IPS-18a (cell line): ENCODE measurements around the gene CYP27C1.

ENCODE experiments used
- H3K27ac ChIP-seq: one replicate; pipeline ENCODE4 v1.5.1; 2013; ENCODE audit warnings: low read length
- H3K27me3 ChIP-seq: one replicate; pipeline ENCODE4 v1.6.1; 2013; ENCODE audit warnings: mild to moderate bottlenecking, low read length; ENCODE audit not compliant: control insufficient read depth, insufficient read depth
- H3K36me3 ChIP-seq: one replicate; pipeline ENCODE4 v1.6.1; 2013; ENCODE audit warnings: low read depth, low read length; ENCODE audit not compliant: control insufficient read depth
- H3K4me1 ChIP-seq: one replicate; pipeline ENCODE4 v1.6.1; 2013; ENCODE audit warnings: low read depth, low read length; ENCODE audit not compliant: control insufficient read depth
- H3K4me3 ChIP-seq: one replicate; pipeline ENCODE4 v1.5.1; 2013; ENCODE audit warnings: low read length
- H3K9ac ChIP-seq: one replicate; pipeline ENCODE4 v1.6.1; 2013; ENCODE audit warnings: mild to moderate bottlenecking, low read length, moderate library complexity
- H3K9me3 ChIP-seq: one replicate; pipeline ENCODE4 v1.6.1; 2013; ENCODE audit warnings: low read depth, low read length; ENCODE audit not compliant: control insufficient read depth

CYP27C1 gene

GRCh38 chr2:127175751-127176354, 44.2 kb downstream of the CYP27C1 start:
- no peak overlapping the region for H3K9ac ChIP-seq
- H3K36me3 ChIP-seq, result no peaks in the 10 kb centered on the region
- no peak overlapping the region for H3K27ac ChIP-seq
- H3K4me1 ChIP-seq, result no peaks in the 10 kb centered on the region
- peaks cover 6% of the 10 kb centered on the region for H3K9me3 ChIP-seq
- H3K27me3 ChIP-seq, result no peaks in the 10 kb centered on the region
- no peak overlapping the region for H3K4me3 ChIP-seq

DNA sequence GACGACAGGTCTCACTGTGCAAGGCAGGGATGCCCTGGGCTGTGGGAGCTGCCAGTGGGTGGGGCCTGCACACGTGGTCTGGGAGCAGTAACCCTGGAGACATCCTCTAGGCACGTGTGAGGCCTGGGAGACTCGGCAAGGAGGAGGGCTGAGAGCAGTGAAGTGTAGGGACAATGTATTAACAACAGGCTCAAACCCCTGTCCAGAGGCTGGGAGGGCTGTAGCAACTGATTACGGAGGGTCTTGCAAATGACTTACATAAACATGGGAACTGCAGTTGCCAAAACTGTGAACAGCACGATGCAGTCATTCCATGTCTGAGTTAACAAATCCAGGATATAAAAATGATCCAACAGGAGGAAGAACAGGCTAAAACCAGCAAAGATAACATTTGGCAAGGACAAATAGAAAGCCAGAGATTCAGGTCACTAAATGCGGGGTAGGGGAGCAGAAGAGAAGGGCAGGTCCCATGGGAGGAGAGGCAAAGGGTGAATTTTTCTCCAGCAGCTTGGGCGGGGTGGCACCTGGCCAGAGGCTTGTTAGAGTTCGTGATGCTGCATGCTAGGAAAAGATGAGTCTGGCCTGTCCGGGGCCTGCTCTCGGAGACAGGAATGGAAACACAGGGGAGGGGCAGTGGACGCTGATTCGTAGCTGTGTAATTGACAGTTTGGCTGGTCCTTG, 44.9 kb downstream of the CYP27C1 start:
- Histone ChIP-seq H3K9me3 (peaks cover under 1% of the 10 kb centered on the region), H3K9ac (no peak overlapping the region), H3K4me1 (no peaks in the 10 kb centered on the region), H3K36me3 (no peaks in the 10 kb centered on the region), H3K27me3 (no peaks in the 10 kb centered on the region), H3K4me3 (no peak overlapping the region), H3K27ac (no peak overlapping the region)

DNA sequence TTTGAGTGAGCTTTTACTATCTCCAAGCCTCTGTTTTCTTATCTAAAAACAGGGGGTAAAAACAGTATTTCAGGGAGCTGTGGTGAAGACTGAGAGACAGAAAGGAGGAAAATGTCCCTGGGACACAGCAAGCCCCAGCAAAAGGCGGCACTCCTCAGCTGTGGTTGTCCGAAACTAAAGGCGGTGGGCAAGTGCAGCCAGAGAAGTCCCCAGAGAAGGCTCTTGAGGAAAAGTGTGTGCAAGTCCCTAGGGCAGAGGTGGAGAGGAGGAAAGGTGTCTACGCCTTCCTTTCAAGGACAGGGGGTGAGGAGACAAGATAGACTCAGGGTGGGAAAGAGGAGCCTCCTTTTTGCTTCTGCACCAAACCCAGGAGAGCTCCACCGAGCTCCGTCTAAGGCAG, 45.5 kb downstream of the CYP27C1 start:
- no peaks in the 10 kb centered on the region for H3K27me3 ChIP-seq
- H3K36me3 ChIP-seq, result no peaks in the 10 kb centered on the region
- no peaks in the 10 kb centered on the region for H3K4me1 ChIP-seq
- no peak overlapping the region for H3K9ac ChIP-seq
- no peak overlapping the region for H3K4me3 ChIP-seq
- H3K27ac ChIP-seq, result no peak overlapping the region
- no peaks in the 10 kb centered on the region for H3K9me3 ChIP-seq

GRCh38 chr2:127174136-127174535, 46.0 kb downstream of the CYP27C1 start:
- H3K9me3 ChIP-seq, result no peaks in the 10 kb centered on the region
- no peaks in the 10 kb centered on the region for H3K36me3 ChIP-seq
- H3K27ac ChIP-seq, result no peak overlapping the region
- H3K4me1 ChIP-seq, result no peaks in the 10 kb centered on the region
- no peak overlapping the region for H3K4me3 ChIP-seq
- no peaks in the 10 kb centered on the region for H3K27me3 ChIP-seq
- no peak overlapping the region for H3K9ac ChIP-seq

- no peak overlapping the region for H3K4me3 ChIP-seq
- no peaks in the 10 kb centered on the region for H3K4me1 ChIP-seq
- H3K9me3 ChIP-seq, result no peaks in the 10 kb centered on the region
- H3K27me3 ChIP-seq, result no peaks in the 10 kb centered on the region
- no peak overlapping the region for H3K9ac ChIP-seq
- H3K27ac ChIP-seq, result no peak overlapping the region
- H3K36me3 ChIP-seq, result no peaks in the 10 kb centered on the region
Observed at GRCh38 chr2:127173057-127173456, 47.0 kb downstream of the CYP27C1 start.

- Histone ChIP-seq H3K36me3 (no peaks in the 10 kb centered on the region), H3K9me3 (no peaks in the 10 kb centered on the region), H3K9ac (no peak overlapping the region), H3K27me3 (no peaks in the 10 kb centered on the region), H3K4me3 (no peak overlapping the region), H3K27ac (no peak overlapping the region), H3K4me1 (no peaks in the 10 kb centered on the region)
Observed at GRCh38 chr2:127172306-127172705, 47.8 kb downstream of the CYP27C1 start.

DNA sequence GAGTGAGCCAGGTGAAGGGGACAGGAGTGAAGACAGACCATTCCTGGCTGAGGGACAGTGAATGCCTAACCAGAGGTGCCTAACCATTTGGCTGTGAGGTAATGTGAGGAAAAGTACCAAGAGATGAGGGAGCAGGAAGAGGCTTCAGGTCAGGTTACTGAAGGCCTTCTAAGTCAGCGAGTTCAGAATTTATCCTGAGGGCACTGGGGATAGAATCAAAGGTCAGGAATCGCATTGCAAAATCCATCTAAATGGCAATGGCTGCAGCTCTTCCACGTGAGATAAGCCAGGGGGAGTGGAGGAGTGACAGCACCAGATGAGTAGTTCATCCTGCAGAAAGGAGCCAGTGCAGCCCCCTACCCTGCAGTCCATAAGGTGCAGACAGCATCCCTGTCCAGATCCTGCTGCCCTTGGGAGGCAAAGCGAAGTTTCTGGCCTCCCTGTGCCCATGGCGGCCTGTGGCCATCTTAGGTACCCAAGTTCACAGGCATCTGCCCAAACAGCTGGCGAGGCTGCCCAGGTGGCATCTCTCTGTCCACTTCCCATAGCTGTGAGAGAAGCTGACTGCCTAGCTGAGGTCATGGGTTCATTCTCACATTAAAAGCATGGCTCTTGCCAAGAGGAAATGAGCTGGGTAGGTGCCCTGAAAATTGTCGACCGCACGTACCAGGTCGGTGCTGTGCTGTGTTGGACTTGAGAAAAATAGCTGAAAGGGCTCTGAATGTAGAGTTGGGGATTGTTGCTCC, 49.5 kb downstream of the CYP27C1 start:
- H3K27ac ChIP-seq, result no peak overlapping the region
- H3K27me3 ChIP-seq, result no peaks in the 10 kb centered on the region
- no peak overlapping the region for H3K4me3 ChIP-seq
- peaks cover 3% of the 10 kb centered on the region for H3K4me1 ChIP-seq
- H3K36me3 ChIP-seq, result no peaks in the 10 kb centered on the region
- no peak overlapping the region for H3K9ac ChIP-seq
- no peaks in the 10 kb centered on the region for H3K9me3 ChIP-seq

GRCh38 chr2:127170021-127170420, 50.1 kb downstream of the CYP27C1 start:
- Histone ChIP-seq H3K9me3 (no peaks in the 10 kb centered on the region), H3K4me3 (no peak overlapping the region), H3K9ac (no peak overlapping the region), H3K36me3 (no peaks in the 10 kb centered on the region), H3K4me1 (peaks cover 4% of the 10 kb centered on the region), H3K27me3 (no peaks in the 10 kb centered on the region), H3K27ac (no peak overlapping the region)

DNA sequence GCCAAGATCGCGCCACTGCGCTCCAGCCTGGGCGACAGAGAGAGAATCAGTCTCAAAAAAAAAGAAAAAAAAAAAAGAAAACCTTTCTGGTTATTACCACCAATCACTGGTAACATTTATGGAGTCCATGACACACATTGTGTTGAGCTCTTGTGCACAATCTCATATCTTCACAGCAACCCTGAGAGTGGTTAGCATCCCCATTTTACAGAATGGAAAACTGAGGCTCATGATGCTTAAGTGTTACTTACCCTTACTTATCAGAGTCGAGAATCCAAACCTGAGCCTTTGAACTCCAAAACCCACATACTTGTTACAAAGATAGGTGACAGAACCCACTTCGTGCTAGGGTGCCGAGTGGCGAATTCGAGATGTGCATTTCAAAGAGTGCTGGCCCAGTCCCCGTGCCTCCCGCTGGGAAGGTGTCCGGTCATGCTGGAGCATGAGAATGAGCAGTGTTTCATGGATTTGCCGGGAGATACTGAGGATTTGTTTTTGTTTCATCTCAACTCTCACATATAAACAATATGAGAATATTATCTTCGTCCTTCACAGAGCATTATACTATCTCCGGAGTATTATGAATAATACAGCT, 50.9 kb downstream of the CYP27C1 start:
- H3K36me3 ChIP-seq, result no peaks in the 10 kb centered on the region
- H3K9me3 ChIP-seq, result no peaks in the 10 kb centered on the region
- H3K4me3 ChIP-seq, result no peak overlapping the region
- H3K27ac ChIP-seq, result no peak overlapping the region
- peaks cover 4% of the 10 kb centered on the region for H3K4me1 ChIP-seq
- H3K9ac ChIP-seq, result no peak overlapping the region
- no peaks in the 10 kb centered on the region for H3K27me3 ChIP-seq

- Histone ChIP-seq H3K36me3 (no peaks in the 10 kb centered on the region), H3K4me3 (no peak overlapping the region), H3K27me3 (no peaks in the 10 kb centered on the region), H3K9me3 (no peaks in the 10 kb centered on the region), H3K9ac (no peak overlapping the region), H3K27ac (no peak overlapping the region), H3K4me1 (peaks cover 4% of the 10 kb centered on the region)
Observed at GRCh38 chr2:127166231-127166860, 53.8 kb downstream of the CYP27C1 start.

- no peak overlapping the region for H3K27ac ChIP-seq
- H3K4me3 ChIP-seq, result no peak overlapping the region
- H3K9ac ChIP-seq, result no peak overlapping the region
- H3K4me1 ChIP-seq, result peaks cover 4% of the 10 kb centered on the region
- H3K36me3 ChIP-seq, result no peaks in the 10 kb centered on the region
- no peaks in the 10 kb centered on the region for H3K9me3 ChIP-seq
- no peaks in the 10 kb centered on the region for H3K27me3 ChIP-seq
Observed at GRCh38 chr2:127165539-127165935, 54.6 kb downstream of the CYP27C1 start.
